Measurements from ENCODE around the gene SLC38A4.

The SLC38A4 gene

GRCh38 chr12:46717868-46718267 lies 107.9 kb downstream of the SLC38A4 start:
- Histone ChIP-seq H3K23ac (ENCODE audit: low read depth, low read length, poor library complexity) (no peak overlapping the region), H3K4me3 (ENCODE audit: low read length in 2 of 2) (no peak overlapping the region), H3K9me3 (replicated peaks in 1 of 2; ENCODE audit: control insufficient read depth in 2 of 2, insufficient read depth in 1 of 2, low read depth in 1 of 2, low read length in 2 of 2) (peaks cover 0 to 2% of the 10 kb centered on the region in 2 donors), H2BK15ac (ENCODE audit: low read length) (no peak overlapping the region), H2BK12ac (ENCODE audit: low read length) (no peak overlapping the region), H4K91ac (ENCODE audit: low read depth, low read length, poor library complexity) (no peak overlapping the region), H3K79me1 (ENCODE audit: low read depth, low read length) (no peaks in the 10 kb centered on the region), H2BK5ac (ENCODE audit: low read length) (no peak overlapping the region), H3K27me3 (ENCODE audit: control insufficient read depth in 3 of 3, insufficient read depth in 3 of 3, low read depth in 1 of 3, low read length in 3 of 3) (no peaks in the 10 kb centered on the region), H3K27ac (replicated peaks; ENCODE audit: low read length) (no peak overlapping the region), H2AK5ac (ENCODE audit: low read depth, low read length) (no peak overlapping the region), H3K36me3 (replicated peaks in 1 of 2; ENCODE audit: control insufficient read depth in 2 of 2, insufficient read depth in 2 of 2, low read length in 2 of 2) (no peaks in the 10 kb centered on the region), H3K4ac (ENCODE audit: low read length) (no peak overlapping the region), H3K18ac (ENCODE audit: low read length) (no peak overlapping the region), H3K4me2 (ENCODE audit: insufficient read depth, low read length, poor library complexity, severe bottlenecking) (no peak overlapping the region), H3K9ac (ENCODE audit: low read depth, low read length, poor library complexity) (no peak overlapping the region), H3K4me1 (ENCODE audit: control insufficient read depth in 2 of 2, insufficient read depth in 1 of 2, low read depth in 1 of 2, low read length in 2 of 2) (no peaks in the 10 kb centered on the region), H2AFZ (ENCODE audit: low read length) (no peak overlapping the region), H2BK120ac (ENCODE audit: low read depth, low read length) (no peak overlapping the region), H4K8ac (ENCODE audit: low read depth, low read length) (no peak overlapping the region), H3K14ac (ENCODE audit: low read length) (no peak overlapping the region)
- no CpG with 5 or more reads among the region's 3 CpGs for WGBS, 2 donors (ENCODE audit: extremely low coverage in 2 of 2, insufficient read length in 2 of 2, insufficient replicate concordance in 1 of 2)
- no peak for DNase-seq (ENCODE audit: low spot score)

DNA sequence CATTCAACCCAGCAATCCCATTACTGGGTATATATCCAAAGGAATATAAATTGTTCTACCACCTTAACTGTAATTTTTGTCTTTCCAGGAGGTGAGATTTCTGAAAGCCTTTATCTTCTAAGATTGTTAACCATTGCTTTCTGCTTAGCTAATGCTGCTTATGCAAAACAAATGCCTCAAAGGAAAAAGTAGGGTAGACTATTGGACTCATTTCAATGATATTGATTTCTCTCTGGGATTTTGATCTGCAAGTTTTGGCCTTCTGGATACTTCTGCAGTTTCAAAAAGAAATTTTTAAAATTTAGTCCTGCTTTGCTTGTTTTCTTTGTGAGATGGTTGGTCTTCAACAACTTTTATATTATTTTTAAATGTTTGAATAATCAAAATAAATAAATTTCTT lies 108.6 kb downstream of the SLC38A4 start:
- Histone ChIP-seq H3K4ac (ENCODE audit: low read length) (no peak overlapping the region), H2AK5ac (ENCODE audit: low read depth, low read length) (no peak overlapping the region), H3K27me3 (ENCODE audit: control insufficient read depth in 3 of 3, insufficient read depth in 3 of 3, low read depth in 1 of 3, low read length in 3 of 3) (no peaks in the 10 kb centered on the region), H2BK15ac (ENCODE audit: low read length) (no peak overlapping the region), H3K18ac (ENCODE audit: low read length) (no peak overlapping the region), H2BK5ac (ENCODE audit: low read length) (no peak overlapping the region), H3K27ac (replicated peaks; ENCODE audit: low read length) (no peak overlapping the region), H3K9me3 (replicated peaks in 1 of 2; ENCODE audit: control insufficient read depth in 2 of 2, insufficient read depth in 1 of 2, low read depth in 1 of 2, low read length in 2 of 2) (peaks cover 0 to 2% of the 10 kb centered on the region in 2 donors), H3K14ac (ENCODE audit: low read length) (no peak overlapping the region), H3K4me2 (ENCODE audit: insufficient read depth, low read length, poor library complexity, severe bottlenecking) (no peak overlapping the region), H2AFZ (ENCODE audit: low read length) (no peak overlapping the region), H3K9ac (ENCODE audit: low read depth, low read length, poor library complexity) (no peak overlapping the region), H4K8ac (ENCODE audit: low read depth, low read length) (no peak overlapping the region), H3K4me3 (ENCODE audit: low read length in 2 of 2) (no peak overlapping the region), H2BK12ac (ENCODE audit: low read length) (no peak overlapping the region), H3K4me1 (ENCODE audit: control insufficient read depth in 2 of 2, insufficient read depth in 1 of 2, low read depth in 1 of 2, low read length in 2 of 2) (no peaks in the 10 kb centered on the region), H3K36me3 (replicated peaks in 1 of 2; ENCODE audit: control insufficient read depth in 2 of 2, insufficient read depth in 2 of 2, low read length in 2 of 2) (no peaks in the 10 kb centered on the region), H3K23ac (ENCODE audit: low read depth, low read length, poor library complexity) (no peak overlapping the region), H4K91ac (ENCODE audit: low read depth, low read length, poor library complexity) (no peak overlapping the region), H3K79me1 (ENCODE audit: low read depth, low read length) (no peaks in the 10 kb centered on the region), H2BK120ac (ENCODE audit: low read depth, low read length) (no peak overlapping the region)
- DNase-seq (ENCODE audit: low spot score): no peak
